T-helper 9 cell (primary cell): ENCODE measurements around the gene SH2D7.

Experiments
- DNase-seq: peaks from one replicate; pipeline ENCODE4 v3.0.0-alpha.2; 2020
- total RNA-seq, 2 donors: gene quantifications; one replicate each; lab custom pipeline; 2026; lab: John Stamatoyannopoulos, UW

The SH2D7 gene
- total RNA-seq = 0 to 0.24 reads per million in 2 donors

- no peak for DNase-seq
Measured at GRCh38 chr15:78092261-78093041, at the start of gene SH2D7. Gene SH2D7, plus strand, starts transcription at chr15:78092561. Its CDS starts 24 bp downstream, at chr15:78092585.

- no peak for DNase-seq
Measured at GRCh38 chr15:78044407-78045155, 47.8 kb upstream of the SH2D7 start.

GRCh38 chr15:78045189-78045588 is 47.2 kb upstream of the SH2D7 start:
- DNase-seq = no peak

- no peak for DNase-seq
Measured at GRCh38 chr15:78046796-78047341, 45.5 kb upstream of the SH2D7 start.

GRCh38 chr15:78047761-78048627 is 44.4 kb upstream of the SH2D7 start:
- no peak for DNase-seq

GRCh38 chr15:78048628-78048920 is 43.8 kb upstream of the SH2D7 start:
- DNase-seq = no peak

- DNase-seq = no peak
Measured at GRCh38 chr15:78049691-78050440, 42.5 kb upstream of the SH2D7 start.

- no peak for DNase-seq
Measured at GRCh38 chr15:78050441-78050809, 41.9 kb upstream of the SH2D7 start.

GRCh38 chr15:78050826-78051225 is 41.5 kb upstream of the SH2D7 start:
- no peak for DNase-seq

- no peak for DNase-seq
Measured at GRCh38 chr15:78051596-78051995, 40.8 kb upstream of the SH2D7 start.

- no peak for DNase-seq
Measured at GRCh38 chr15:78052001-78052401, 40.4 kb upstream of the SH2D7 start.

GRCh38 chr15:78052545-78052944 is 39.8 kb upstream of the SH2D7 start:
- no peak for DNase-seq

- no peak for DNase-seq
Measured at GRCh38 chr15:78054518-78054917, 37.8 kb upstream of the SH2D7 start.

- DNase-seq = no peak
Measured at GRCh38 chr15:78054966-78055365, 37.4 kb upstream of the SH2D7 start.

- no peak for DNase-seq
Measured at GRCh38 chr15:78055919-78056713, 36.2 kb upstream of the SH2D7 start.

GRCh38 chr15:78056714-78057269 is 35.6 kb upstream of the SH2D7 start:
- no peak for DNase-seq

GRCh38 chr15:78057803-78058202 is 34.6 kb upstream of the SH2D7 start:
- DNase-seq = no peak

GRCh38 chr15:78058401-78058935 is 33.9 kb upstream of the SH2D7 start:
- no peak for DNase-seq

- DNase-seq = no peak
Measured at GRCh38 chr15:78059110-78059839, 33.1 kb upstream of the SH2D7 start.

- DNase-seq = no peak
Measured at GRCh38 chr15:78060232-78060631, 32.1 kb upstream of the SH2D7 start.
